Measurements from ENCODE around the gene CD82.

The CD82 gene

DNA sequence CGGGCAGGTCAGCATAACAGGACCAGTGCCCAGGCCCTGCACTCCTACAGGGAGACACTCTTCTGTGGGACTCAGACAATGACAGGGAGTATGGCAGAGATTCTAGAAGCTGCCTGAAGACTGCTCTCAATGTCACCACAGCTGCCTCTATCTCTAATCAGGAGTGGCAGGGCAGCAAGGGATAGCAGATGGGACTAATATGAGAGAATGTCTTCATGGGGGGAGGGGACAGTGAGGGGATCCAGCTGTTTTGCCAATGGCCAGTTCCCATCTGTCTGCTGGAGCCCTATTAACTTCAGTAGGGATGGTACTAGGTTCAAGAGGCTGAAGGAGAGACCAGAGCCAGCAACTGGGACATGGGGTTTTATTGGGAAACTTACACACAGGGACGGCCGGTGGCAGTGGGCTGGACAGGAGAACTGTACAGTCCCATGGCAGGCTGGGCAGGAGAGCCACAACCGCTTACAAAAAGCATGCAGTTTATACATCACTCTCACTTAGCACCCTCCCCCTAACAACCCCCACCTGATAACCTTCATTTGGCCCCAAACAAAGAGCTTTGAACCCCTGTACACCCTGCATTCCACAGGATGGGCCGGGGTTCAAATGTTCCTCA is 2.5 kb upstream of the CD82 start:
- peaks cover 25% of the 10 kb centered on the region for H3K36me3 Mint-ChIP-seq (ENCODE audit: low read depth)
- H3K4me1 Mint-ChIP-seq (ENCODE audit: low read depth), result peaks cover 44% of the 10 kb centered on the region
- no peak overlapping the region for H3K27ac Mint-ChIP-seq
- DNase-seq, result no peak
- no peaks in the 10 kb centered on the region for H3K9me3 Mint-ChIP-seq
- no peaks in the 10 kb centered on the region for H3K27me3 Mint-ChIP-seq
- no peak overlapping the region for H3K4me3 Mint-ChIP-seq

DNA sequence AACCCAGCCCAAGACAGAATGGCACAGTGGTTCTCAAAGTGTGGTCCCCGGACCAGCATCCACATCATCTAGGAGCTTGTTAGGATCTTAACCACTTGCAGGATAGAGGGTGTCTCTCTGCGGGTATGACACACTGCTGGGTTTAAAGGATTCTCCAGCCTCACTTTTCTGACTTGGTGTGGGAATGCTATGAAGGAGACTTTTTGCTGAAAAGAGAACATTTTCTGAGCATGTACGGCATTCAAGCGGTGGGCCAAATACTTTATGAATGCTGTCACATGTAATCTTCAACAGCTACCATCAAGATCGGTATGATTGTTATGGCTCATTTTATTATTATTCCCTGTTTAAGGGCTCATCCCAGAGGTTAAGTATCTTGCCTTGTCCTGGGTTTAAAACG is 1.8 kb upstream of the CD82 start:
- Mint-ChIP-seq H3K36me3 (ENCODE audit: low read depth) (peaks cover 30% of the 10 kb centered on the region), H3K27me3 (no peaks in the 10 kb centered on the region), H3K4me3 (no peak overlapping the region), H3K27ac (no peak overlapping the region), H3K9me3 (no peaks in the 10 kb centered on the region), H3K4me1 (ENCODE audit: low read depth) (peaks cover 52% of the 10 kb centered on the region)
- DNase-seq, result no peak

DNA sequence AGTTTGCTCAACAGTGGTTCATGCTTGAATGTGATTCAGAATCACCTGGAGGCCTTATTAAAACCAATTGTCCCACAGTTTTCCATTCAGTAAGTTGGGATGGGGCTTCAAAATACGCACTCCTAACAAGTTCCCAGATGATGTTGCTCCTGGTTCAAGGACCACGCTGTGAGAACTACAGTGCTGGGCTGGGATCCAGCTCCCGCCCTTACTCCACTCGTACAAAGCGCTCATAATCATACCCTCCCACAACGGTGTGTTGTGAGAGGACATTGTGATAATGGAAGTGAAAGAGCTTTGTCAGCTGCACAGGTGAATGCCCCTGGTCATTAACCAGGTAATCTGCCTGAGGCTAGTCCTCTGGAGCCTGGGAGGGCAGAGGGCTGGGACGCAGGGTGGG is 1.3 kb upstream of the CD82 start:
- no peak overlapping the region for H3K27ac Mint-ChIP-seq
- no peaks in the 10 kb centered on the region for H3K9me3 Mint-ChIP-seq

DNA sequence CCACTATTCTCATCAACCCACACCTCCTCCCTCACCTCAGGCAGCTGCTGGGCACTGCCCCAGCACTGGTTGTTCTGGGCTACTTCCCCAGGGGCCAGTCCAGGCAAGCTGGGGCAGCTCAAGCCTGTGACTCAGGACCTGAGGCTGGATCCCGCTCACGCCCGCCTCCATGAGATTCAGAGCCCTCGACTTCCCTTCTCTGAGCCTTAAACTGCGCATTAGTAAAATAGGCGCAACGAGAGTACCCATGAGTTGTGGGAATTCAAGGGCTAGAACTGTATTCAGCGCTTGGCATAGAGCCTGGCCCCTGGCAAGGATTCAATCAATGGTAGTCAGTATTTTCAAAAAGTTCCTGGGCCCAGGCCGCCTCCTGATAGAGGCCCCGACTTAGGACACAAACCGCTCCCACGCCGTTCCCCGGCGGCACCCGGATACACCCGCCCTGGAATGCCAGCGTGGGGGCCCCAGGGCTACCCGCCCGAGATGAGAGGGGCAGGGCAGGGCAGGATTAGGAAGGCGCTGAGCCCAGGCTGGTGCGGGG is 723 bp upstream of the CD82 start:
- H3K4me3 Mint-ChIP-seq, result peak overlapping the region; percentile 84
- H3K4me1 Mint-ChIP-seq (ENCODE audit: low read depth), result peaks cover 55% of the 10 kb centered on the region
- peaks cover 35% of the 10 kb centered on the region for H3K36me3 Mint-ChIP-seq (ENCODE audit: low read depth)
- DNase-seq, result no peak
- no peaks in the 10 kb centered on the region for H3K27me3 Mint-ChIP-seq
- H3K9me3 Mint-ChIP-seq, result no peaks in the 10 kb centered on the region
- peak overlapping the region; percentile 71 for H3K27ac Mint-ChIP-seq

More for the DNA sequence above, 1.3 kb upstream of the CD82 start:
- H3K36me3 Mint-ChIP-seq (ENCODE audit: low read depth), result peaks cover 30% of the 10 kb centered on the region
- no peak for DNase-seq
- H3K27me3 Mint-ChIP-seq, result no peaks in the 10 kb centered on the region
- H3K4me3 Mint-ChIP-seq, result peak overlapping the region; percentile 84
- H3K4me1 Mint-ChIP-seq (ENCODE audit: low read depth), result peaks cover 55% of the 10 kb centered on the region

DNA sequence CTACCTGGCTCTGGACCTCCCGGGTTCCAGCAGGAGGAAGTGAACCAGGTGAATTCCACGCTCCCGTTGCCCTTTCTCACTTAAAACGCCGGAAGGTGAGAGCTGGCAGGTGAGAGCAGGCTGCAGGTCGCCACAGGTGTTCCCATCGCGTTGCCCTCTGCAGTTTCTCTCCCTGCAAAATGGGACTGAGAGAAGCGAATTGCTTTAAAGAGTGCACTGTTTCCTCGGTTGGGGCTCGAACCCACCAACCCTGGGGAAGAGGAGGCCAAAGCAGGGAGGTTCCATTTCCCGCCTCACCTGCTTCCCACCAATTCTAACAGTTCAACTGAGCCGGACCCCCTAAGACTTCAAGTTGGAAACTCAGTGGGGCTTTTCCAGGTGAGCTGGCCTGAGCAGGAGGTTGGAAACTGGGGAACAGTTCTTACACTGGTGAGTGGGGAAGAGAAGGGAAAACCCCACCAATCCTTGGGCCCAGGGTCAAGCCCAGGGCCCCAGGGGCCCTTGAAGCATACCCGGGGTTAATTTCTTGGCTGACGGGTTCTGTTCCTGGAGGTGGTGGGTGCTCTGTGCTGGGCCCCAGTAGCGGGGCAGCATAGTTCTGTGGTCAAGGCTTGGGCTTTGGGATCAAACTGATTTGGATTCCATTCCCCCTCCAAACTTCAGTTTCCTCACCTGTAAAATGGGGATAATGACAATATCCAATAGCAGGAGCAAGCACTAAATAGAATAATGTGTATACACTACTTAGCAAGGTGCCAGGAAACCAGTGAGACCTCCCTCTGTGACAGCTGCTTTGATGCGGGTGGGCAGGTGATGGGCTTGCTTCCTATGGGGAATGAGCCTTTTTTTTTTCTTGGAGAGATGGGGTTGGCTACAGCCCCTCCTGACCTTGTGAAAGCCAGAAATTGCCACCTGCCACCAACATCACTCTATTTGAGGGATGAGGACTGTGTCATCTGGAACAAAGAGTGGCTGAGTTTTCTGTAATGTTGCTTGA is 788 bp downstream of the CD82 start:
- Mint-ChIP-seq H3K4me1 (ENCODE audit: low read depth) (peaks cover 67% of the 10 kb centered on the region), H3K27ac (peak overlapping the region; percentile 92)

DNA sequence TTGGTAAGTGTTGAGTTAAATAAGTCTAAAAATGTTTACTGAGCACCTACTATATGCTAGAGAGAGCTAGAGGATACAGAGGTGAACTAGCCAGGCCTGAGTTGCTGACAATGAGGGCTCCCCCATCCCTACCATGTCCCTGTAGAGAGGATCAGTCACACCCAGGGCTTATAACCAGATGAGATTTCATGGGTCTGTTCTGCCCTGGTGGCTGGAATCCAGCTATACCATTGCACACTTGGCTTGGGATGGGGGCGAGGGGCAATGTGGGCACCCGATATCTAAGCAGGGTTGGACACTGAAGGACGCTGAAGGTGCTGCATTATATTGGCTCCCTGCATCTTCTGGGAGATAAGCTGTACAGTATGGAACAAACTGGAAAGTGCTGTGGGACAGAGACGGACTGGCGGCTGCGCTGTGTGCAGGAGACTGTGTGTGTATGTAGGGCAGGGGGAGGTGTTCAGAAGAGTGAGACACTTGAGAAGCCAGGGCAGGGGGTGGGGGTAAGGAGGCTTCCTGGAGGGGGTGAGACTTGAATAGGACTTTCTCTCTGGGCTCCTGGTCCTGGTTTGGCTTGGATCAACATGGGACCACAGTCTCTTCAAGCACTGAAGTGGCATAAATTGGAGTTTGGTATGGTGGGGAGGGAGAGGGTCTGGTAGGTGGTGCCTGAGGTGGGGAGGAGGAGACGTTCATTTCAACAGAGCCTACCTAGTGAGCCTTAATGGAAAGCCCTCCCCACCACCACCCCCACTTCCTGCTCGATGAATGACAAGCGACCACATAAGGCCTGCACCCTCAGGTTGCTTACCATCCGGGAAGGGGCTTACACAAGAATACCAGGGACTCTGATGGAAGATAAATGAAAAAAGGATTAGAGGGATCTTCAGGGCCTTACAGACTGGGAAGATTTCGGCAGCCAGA is 1.8 kb downstream of the CD82 start:
- Mint-ChIP-seq H3K36me3 (ENCODE audit: low read depth) (peaks cover 60% of the 10 kb centered on the region), H3K9me3 (no peaks in the 10 kb centered on the region), H3K4me3 (peak overlapping the region; percentile 84), H3K27me3 (no peaks in the 10 kb centered on the region), H3K27ac (peak overlapping the region; percentile 92), H3K4me1 (ENCODE audit: low read depth) (peaks cover 73% of the 10 kb centered on the region)
- no peak for DNase-seq

More for the DNA sequence above, 788 bp downstream of the CD82 start:
- Mint-ChIP-seq H3K36me3 (ENCODE audit: low read depth) (peaks cover 50% of the 10 kb centered on the region), H3K27me3 (no peaks in the 10 kb centered on the region), H3K9me3 (no peaks in the 10 kb centered on the region), H3K4me3 (peak overlapping the region; percentile 84)
- no peak for DNase-seq

DNA sequence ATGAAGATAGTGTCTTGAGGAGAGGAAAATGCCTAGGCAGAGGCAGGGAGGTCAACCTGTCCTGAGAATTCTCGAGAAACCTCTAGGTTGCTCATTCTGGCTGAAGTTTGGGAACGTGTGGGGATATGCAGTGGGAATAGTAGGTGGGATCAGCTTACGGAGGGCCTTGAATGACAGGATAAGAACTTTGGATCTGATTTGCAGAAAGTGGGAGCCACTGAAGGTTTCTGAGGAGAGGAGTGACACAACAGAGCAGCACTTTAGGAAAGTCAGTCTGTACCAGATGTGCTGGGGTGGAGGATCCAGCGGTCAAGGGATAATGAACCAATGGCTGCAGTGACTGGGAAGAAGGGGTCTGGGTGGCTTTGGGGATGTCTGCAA is 2.4 kb downstream of the CD82 start:
- Mint-ChIP-seq H3K27ac (peak overlapping the region; percentile 92), H3K9me3 (no peaks in the 10 kb centered on the region), H3K4me3 (peak overlapping the region; percentile 84), H3K36me3 (ENCODE audit: low read depth) (peaks cover 66% of the 10 kb centered on the region), H3K4me1 (ENCODE audit: low read depth) (peaks cover 80% of the 10 kb centered on the region), H3K27me3 (no peaks in the 10 kb centered on the region)
- no peak for DNase-seq

DNA sequence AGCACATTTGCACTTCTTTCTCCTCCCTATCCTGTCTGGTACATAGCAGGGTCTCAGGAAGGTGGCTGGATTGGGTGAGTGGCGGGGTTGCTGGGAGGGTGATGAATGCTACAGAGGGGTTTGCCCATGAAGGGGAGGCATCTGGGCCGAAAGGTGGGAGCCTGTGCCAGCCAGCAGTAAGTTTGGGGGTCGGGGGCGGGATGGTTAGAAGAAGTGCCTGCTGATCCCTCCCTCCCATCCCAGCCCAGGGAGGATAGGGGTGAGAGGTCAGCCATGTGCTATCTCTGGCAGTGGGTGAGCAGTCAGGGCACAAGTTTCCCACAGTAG is 2.8 kb downstream of the CD82 start:
- DNase-seq, result no peak
- Mint-ChIP-seq H3K4me1 (ENCODE audit: low read depth) (peaks cover 84% of the 10 kb centered on the region), H3K4me3 (peak overlapping the region; percentile 84), H3K36me3 (ENCODE audit: low read depth) (peaks cover 71% of the 10 kb centered on the region), H3K27ac (peak overlapping the region; percentile 92), H3K27me3 (no peaks in the 10 kb centered on the region), H3K9me3 (no peaks in the 10 kb centered on the region)

DNA sequence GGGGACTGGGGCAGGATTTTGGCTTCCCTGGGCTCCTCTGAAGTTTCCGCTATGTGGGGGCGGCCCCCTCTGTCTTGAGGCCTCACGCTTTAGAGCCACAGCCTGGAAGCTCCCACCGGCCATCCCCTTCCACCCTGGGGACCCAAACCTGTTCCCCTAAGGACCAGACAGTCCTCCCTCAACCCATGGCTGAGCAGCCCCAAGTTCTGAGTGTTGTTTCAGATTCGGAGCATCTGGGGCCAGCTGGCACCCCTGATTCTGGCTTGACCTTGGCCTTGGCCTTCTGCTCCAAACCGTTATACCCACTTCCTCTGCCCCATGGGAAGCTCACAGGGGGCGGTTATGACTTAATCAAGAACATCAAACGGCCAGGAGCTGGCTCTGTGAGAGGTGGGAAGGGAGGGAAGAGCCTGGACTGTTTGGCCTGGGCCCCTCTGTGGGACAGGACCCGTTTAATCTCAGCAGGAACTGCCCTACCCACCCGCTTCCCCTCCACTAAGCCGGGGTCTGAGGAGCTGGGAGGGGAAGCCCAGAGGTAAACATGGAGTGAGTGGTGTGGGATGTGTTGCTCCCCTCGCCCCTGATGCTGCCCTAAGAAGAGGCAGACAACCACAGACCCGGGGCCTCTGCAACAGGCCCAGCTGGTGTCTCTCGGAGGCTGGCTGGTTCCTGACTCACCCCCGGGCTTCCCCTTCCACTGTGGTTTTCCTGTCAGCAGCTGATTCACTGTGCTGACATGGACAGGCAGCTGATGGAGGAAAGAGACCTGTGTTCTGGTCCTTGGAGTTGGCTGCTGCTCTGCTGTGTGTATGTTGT is 3.4 kb downstream of the CD82 start:
- H3K4me3 Mint-ChIP-seq, result peak overlapping the region; percentile 84
- H3K36me3 Mint-ChIP-seq (ENCODE audit: low read depth), result peaks cover 75% of the 10 kb centered on the region
- peak overlapping the region; percentile 92 for H3K27ac Mint-ChIP-seq
- DNase-seq, result peak; percentile 89
- H3K9me3 Mint-ChIP-seq, result no peaks in the 10 kb centered on the region
- H3K4me1 Mint-ChIP-seq (ENCODE audit: low read depth), result peaks cover 88% of the 10 kb centered on the region
- H3K27me3 Mint-ChIP-seq, result no peaks in the 10 kb centered on the region

DNA sequence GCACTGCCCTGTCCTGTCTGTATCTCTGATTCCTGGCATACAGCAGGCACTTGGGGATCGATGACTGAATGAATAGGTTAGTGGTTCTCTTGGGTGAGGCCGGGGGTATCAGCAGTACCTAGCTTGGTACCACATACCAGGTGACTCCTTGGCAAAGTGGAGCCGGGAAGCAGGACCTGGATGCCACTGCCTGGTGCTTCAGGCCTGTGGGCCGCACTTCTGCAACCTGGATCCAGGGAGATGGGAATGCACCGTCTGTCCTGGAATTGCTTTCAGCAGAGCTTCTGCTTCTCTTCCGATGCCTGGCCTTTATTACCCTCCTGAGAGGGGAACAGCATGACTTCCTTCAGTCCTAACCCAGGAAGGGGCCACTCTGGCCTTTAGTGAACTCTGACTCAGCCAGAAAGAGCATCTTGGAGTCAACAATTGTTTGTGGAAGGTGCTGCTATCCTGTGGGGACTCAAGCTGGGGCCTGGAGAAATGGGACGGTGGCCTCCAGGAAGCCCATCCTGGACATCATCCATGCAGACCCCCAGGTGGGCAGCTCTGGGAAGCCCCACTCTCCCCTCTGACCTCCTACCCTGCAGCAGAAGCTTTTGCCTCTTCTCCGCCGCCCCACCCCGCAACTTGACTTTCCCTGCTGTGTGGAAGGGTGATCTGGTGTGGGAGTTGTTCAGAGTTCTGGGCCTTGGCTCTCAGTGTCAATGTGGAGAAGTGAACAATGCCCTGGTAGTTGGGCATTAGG is 5.1 kb downstream of the CD82 start:
- Mint-ChIP-seq H3K4me3 (peak overlapping the region; percentile 84), H3K36me3 (ENCODE audit: low read depth) (peaks cover 81% of the 10 kb centered on the region), H3K4me1 (ENCODE audit: low read depth) (peaks cover 94% of the 10 kb centered on the region), H3K27me3 (no peaks in the 10 kb centered on the region), H3K27ac (peak overlapping the region; percentile 92), H3K9me3 (no peaks in the 10 kb centered on the region)
- DNase-seq, result no peak

DNA sequence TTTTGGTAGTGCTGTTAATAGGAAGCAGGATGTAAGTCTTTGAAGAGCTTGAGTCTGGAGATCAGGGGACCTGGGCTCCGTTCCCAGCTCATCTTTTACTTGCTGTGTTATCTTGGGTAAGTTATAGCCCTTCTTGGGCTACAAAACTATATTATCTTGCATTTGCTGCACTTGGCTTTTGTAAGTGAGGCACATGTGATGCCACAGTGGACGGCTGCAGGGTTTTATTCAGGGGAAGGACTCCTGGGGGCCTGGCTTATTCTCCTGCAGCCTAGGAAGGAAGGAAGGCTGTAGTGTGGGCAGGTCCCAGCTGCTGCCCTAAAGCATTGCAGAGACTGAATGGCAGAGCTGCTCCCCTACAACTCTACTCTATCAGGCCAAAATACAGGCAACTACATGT is 6.4 kb downstream of the CD82 start:
- Mint-ChIP-seq H3K27ac (peak overlapping the region; percentile 96), H3K27me3 (no peaks in the 10 kb centered on the region), H3K36me3 (ENCODE audit: low read depth) (peaks cover 81% of the 10 kb centered on the region), H3K4me3 (peak overlapping the region; percentile 84), H3K4me1 (ENCODE audit: low read depth) (peaks cover 99% of the 10 kb centered on the region), H3K9me3 (no peaks in the 10 kb centered on the region)
- DNase-seq, result no peak

DNA sequence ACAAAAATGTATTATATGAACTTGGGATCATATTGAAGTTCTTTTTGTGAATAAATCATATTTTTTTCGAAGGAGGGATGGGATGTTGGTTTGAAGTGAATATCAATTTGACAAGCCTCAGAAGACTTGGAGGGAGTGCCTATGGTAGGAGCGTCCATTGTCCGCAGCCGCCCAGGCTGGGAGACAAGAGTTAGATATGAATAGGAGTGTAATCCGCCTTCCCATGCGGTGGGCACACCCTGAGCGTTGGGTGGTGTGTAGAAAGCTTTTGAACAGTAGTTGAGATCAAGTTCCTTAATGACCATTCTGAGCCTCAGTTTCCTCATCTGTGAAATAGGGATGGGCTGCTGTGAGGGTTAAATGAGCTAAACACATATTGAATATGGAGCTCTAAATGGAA is 7.0 kb downstream of the CD82 start:
- H3K4me3 Mint-ChIP-seq, result peak overlapping the region; percentile 84
- H3K27me3 Mint-ChIP-seq, result no peaks in the 10 kb centered on the region
- H3K36me3 Mint-ChIP-seq (ENCODE audit: low read depth), result peaks cover 80% of the 10 kb centered on the region
- peaks cover 99% of the 10 kb centered on the region for H3K4me1 Mint-ChIP-seq (ENCODE audit: low read depth)
- H3K27ac Mint-ChIP-seq, result peak overlapping the region; percentile 96
- no peak for DNase-seq
- H3K9me3 Mint-ChIP-seq, result no peaks in the 10 kb centered on the region

DNA sequence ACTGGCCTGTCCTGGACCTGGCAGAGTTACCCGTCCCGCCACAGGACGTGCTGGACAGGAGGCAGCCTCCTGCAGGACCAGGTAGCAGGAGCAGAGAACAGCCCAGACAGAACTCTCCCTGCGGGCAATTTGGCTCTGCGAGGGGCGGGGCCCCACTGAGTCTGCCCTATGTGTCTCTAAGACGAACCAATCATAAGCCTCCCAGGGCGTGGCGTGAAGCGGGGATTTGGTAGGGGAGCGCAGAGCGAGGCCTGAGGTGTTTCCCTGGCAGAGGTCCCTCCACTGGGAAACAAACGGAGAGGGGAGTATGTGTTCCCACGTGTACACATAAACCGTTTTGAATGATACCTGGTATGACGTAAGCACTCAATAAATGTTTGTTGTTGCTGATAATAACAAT is 7.4 kb downstream of the CD82 start:
- peak overlapping the region; percentile 96 for H3K27ac Mint-ChIP-seq
- DNase-seq, result no peak
- peaks cover 99% of the 10 kb centered on the region for H3K4me1 Mint-ChIP-seq (ENCODE audit: low read depth)
- peak overlapping the region; percentile 84 for H3K4me3 Mint-ChIP-seq
- H3K36me3 Mint-ChIP-seq (ENCODE audit: low read depth), result peaks cover 80% of the 10 kb centered on the region
- H3K27me3 Mint-ChIP-seq, result no peaks in the 10 kb centered on the region
- no peaks in the 10 kb centered on the region for H3K9me3 Mint-ChIP-seq

Data from activated T-cell treated with anti-CD3 and anti-CD28 coated beads, Interleukin-2, amount 50 U/mL, for 24 hours (primary cell).